GM19324 (cell line): ENCODE data around the gene SLC38A9.
"Not testable (repeated sequence)": the region's sequence is repeated elsewhere in the genome, so short reads cannot be mapped to it uniquely, and the experiment has no call there.

Experiments used
- ATAC-seq: cut with Tn5 transposase; IDR thresholded peaks from one replicate; pipeline ENCODE4 v1.9.1; 2021; ENCODE audit warnings: mild to moderate bottlenecking, moderate library complexity; ENCODE audit not compliant: unreplicated experiment, low FRiP score

SLC38A9 gene, protein sequence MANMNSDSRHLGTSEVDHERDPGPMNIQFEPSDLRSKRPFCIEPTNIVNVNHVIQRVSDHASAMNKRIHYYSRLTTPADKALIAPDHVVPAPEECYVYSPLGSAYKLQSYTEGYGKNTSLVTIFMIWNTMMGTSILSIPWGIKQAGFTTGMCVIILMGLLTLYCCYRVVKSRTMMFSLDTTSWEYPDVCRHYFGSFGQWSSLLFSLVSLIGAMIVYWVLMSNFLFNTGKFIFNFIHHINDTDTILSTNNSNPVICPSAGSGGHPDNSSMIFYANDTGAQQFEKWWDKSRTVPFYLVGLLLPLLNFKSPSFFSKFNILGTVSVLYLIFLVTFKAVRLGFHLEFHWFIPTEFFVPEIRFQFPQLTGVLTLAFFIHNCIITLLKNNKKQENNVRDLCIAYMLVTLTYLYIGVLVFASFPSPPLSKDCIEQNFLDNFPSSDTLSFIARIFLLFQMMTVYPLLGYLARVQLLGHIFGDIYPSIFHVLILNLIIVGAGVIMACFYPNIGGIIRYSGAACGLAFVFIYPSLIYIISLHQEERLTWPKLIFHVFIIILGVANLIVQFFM

DNA sequence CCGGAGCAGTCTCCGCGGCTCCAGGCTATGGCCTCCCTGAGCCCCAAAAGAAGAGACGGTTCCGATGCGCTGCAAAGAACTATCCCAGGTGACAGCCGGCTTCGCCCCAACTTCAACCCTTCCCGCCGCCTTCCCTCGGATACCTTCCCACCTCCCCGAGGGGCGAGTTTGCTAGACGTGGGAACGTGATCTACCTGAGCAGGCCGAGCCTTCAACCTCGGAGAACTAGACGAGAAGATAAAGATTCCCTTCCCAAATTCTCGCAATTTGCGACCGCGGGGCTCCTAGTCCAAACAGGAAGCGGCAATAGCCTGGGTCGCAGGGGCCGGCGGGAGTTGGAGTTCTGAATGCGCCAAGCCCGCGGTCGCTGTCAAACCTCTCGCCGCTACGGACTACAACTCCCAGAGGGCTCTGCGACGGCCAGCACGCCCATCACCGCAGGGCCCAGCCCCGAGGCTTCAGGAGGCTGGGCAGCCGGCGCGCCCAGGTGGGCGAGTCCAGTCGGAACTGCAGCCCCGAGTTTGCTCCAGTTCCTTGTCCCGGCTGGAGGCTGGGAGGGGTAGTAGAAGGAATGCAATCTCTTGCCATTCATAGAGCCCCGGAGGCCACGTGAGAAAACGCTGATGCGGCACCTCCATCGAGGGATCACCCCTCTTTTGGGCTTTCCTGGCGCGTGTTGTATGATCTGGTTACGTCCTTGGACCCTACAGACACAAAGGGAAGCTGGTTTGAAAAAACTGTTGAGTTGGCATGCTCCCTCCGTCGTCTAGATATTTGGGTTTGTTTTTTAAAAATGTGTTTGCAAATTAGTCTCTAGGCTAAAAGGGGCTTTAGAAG, at the start of gene SLC38A9:
Gene SLC38A9, minus strand, starts transcription at position 302 of the 837 bp plus-strand sequence. CDS start 14,366 bp downstream, outside the sequence.
- ATAC-seq, result peak; percentile 99

DNA sequence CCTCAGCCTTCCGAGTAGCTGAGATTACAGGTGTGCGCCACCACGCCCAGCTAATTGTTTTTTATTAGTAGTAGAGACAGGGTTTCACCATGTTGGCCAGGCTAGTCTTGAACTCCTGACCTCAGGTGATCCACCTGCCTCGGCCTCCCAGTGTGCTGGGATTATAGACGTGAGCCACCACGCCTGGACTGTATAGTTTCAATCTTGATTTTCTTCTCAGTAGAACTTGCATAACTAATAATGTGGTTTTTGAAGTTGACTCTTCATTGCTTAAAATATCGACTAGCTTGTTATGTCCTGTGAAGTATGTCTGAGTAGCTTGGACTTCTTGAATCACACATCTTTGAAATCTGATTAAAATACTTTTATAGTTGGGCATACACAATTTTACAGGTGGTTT, 49.6 kb upstream of the SLC38A9 start:
- ATAC-seq, result not testable (repeated sequence)

DNA sequence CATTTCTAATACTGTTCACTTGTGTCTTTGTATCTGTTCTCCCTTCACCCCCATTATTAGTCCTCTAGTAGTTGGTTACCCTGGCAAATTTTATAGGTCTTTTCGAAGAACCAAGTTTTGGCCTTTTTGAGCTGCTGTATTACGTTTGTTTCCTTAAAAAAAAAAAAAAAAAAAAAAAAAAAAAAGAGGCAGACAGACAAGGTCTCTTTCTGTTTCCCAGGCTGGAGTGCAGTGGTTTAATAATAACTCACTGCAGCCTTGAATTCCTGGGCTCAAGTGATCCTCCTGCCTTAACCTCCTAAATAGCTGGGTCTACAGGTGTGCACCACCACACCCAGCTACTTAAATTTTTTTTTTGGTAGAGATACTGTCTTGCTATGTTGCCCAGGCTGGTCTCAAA, 46.6 kb upstream of the SLC38A9 start:
- no peak for ATAC-seq

DNA sequence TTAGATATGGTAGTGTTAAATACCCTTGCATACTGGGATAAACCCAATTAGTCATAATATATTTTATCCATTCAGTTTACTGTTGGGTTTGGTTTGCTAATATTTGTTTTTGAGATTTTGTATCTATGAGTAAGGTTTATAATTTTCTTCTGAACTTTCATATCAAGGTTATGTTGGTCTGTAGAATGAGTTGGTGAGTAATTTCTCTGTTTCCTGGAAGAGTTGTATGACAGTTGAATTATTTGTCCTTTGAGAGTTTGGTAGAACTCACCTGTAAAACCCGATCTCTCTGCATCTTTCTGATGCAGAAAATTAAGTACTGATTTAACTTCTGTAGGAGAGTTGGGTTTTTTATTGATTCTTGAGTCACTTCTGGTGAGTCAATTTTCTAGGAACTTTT, 46.1 kb upstream of the SLC38A9 start:
- no peak for ATAC-seq

DNA sequence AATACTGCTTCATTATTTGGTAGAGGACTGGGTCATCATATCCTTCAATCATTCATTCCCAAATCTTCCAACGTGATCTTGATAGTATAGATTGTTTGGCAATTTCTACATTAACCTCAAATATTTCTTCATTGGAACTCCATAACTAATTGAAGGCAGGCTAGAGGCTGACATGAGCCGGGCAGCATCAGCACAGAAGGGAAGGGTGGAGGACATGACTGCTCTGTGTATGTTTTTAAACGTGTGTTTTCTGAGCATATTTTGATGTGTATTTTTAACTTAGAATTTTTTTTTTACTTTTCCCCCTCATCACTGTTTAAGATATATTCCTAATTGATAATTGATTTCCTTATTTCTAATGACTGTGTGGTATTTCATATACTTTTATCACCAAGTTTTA, 38.4 kb upstream of the SLC38A9 start:
- no peak for ATAC-seq

DNA sequence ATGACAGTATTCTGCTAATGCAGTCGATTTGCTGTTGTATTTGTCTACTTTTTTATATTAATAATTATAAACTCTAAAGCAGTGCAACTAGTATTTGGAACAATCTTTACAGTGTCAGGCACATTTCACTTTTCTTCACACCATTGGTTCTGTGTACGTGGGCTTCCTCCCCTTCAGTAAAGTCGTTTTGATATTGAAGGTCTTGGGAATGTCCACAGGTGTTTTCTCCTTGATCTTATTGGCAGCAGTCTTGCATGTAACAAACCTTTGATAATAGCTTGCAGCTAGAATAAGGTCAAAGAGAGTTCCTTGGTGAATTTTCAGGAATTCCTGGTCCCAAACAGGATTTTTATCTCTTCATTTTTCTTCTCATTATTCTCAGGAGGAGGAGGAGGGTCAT, 37.9 kb upstream of the SLC38A9 start:
- no peak for ATAC-seq

DNA sequence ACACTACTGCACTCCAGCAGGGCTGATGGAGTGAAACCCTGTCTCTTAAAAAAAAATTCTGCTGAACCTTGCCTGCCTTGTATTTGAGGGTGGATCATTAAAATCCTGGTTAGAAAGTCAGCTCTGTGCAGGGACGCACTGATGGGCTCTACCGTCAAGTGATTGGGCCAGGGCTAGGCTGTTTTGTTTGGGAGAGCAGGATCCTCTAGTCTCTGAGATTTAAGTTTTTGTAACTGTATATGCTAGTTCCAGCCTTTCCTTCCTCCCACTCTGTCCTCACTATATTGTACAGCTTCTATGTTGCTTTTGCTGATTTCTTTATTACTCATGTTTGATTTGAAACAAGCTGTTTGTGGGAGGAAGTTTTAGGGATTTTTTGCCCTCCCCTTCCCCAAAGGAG, 37.3 kb upstream of the SLC38A9 start:
- ATAC-seq, result no peak

DNA sequence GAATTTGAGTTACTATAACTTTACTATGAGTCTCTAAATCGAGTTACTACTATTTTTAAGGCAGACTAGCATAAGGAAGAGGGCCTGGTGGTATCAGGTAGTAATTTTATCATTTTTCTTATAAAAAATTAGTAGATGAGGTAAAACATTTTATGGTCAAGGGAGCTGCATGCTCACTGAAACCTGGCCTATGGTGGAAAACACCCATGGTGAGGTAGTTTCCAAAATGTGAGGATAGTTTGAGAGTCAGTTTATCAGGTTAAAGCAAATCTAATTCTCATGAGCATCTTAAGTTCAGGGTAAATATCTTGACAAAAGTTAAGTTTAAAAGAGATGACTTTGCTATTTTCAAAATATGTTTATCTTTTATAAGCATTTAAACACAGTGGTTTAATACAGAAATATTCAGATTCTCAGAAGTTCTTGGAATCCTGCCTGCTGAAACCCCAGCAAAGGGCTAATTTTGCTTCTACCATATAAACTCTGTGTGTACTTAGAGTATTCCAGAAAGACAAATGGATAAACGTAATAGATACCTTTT, 35.7 kb upstream of the SLC38A9 start:
- no peak for ATAC-seq

DNA sequence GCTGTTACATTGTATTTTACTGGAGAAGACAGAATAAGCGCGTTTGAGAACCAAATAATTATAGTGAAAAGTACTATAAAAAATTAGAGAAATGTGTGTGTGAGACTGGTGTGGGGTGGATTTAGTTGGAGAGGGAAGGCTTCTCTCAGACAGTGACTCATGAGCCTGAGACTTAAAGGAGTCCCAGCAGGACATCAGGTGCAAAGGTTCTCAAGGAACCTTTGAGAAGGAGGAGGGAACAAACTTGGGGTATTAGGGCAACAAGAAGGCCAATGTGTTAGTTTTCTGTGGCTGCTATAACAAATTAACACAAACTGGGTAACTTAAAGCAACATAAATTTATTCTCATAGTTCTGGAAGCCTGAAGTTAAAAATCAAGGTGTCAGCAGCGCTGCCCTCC, 30.7 kb upstream of the SLC38A9 start:
- no peak for ATAC-seq

DNA sequence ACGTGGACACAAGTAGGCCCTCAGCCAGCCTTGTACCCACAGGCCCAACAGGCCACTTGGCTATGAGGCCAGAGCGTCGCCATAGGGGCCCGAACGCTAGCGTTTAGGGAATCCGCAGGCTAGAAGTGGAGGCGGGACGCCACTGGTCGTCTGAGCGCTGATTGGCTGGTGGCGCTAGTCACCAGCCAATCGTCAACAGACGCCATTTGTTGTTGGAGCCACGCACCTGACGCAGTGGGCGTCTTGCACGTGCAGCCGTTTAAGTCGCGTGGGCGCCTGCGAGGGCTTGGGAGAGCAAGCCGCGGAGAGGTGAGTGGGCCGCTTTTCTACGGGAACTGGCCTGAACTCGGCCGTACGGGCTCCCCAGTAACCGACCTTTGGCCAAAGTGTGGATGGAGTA, 25.7 kb upstream of the SLC38A9 start, which contains the start of gene DDX4:
Gene DDX4, plus strand, starts transcription at position 269 of the 400 bp plus-strand sequence. CDS start 903 bp downstream, outside the sequence.
- no peak for ATAC-seq

DNA sequence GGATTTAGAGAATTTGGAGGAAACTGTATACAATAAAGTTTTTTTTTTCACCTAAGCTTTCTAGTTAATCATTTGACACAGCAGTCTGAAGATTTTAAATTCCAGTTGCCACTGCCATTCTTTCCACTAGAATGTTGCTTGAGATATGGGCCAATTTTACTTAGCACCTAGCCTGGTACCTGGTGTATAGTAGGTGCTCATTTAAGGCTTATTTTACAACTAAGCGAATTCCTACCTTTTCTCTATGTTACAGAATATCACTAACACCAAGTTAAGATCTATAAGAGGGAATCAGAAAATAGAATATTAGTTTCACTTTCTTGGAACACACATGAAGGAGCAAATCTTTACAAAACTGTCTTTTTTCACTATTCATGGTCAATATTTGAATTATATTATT, 22.5 kb upstream of the SLC38A9 start:
- ATAC-seq, result no peak

DNA sequence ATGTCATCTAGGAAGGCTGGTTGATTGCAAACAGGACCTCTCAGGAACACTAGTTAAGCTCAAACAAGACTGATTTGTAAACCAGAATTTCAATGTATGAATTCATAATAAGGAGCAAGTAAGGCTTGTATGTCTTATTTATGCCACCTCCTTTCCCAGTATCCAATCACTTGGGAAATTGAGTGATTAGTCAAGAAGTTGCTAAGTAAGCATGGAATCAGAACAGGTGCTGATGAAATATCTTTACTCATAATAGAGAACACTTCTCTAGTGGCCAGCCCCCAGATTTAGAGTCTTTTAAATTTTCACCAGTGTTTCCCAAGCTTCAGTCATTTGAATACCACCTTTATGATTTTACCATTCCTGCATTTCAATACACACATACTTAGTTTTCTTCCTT, 20.5 kb upstream of the SLC38A9 start:
- no peak for ATAC-seq

DNA sequence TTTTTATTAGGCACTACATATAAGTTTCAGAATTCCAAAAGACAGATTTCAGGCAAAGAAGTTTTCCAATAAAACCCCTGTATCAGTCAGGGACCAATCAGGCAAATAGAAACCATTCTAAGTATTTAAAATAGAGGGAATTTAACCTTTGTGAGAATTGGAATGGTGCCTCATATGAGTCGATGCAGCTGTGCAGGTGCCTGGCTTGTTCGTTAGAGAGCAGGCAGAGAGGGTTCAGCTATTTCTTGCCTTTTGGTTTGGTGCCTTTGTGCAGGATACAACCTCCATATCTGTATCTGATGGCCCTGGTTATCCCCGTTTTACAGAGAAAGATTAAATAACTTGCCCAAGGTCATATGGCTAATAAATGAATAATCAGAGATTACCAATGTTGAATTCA, 19.7 kb upstream of the SLC38A9 start:
- ATAC-seq, result no peak

DNA sequence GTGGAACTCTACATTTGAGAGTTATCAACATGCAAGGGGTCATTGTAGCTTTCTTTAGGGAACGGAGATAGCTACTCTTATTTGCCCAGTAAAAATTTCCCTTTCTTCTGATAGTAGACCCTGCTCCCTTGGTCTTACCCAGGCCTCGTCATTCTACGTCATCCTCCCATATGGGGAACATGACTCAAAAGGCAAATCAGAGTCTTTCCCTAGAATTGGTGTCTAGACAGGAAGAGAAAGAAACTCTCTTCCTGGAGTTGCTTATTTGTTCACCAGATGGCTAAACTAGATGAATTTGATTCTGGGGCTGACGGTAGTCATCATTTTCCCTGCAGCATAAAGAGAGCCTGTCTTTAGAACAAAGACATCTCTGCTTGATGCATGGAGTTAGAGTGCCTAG, 12.2 kb upstream of the SLC38A9 start:
- no peak for ATAC-seq

DNA sequence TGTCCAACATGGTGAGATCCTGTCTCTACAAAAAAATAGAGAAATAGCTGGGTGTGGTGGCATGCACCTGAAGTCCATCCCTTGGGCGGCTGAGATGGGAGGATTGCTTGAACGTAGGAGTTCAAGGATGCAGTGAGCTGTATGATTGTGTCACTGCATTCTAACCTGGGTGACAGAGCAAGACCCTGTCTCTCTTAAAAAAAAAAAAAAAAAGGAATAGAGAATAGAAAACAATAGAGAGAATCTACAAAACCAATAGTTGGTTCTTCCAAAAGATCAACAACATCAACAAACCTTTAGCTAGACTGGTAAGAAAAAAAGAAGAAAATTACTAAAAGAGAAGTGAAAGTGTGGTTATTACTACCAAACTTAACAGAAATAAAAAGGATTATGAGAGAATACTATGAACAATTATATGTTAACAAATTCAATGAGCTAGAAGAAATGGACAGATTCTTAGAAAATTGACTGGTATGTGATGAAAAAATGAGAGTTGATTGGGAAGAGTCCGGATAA, 8.1 kb upstream of the SLC38A9 start:
- no peak for ATAC-seq

DNA sequence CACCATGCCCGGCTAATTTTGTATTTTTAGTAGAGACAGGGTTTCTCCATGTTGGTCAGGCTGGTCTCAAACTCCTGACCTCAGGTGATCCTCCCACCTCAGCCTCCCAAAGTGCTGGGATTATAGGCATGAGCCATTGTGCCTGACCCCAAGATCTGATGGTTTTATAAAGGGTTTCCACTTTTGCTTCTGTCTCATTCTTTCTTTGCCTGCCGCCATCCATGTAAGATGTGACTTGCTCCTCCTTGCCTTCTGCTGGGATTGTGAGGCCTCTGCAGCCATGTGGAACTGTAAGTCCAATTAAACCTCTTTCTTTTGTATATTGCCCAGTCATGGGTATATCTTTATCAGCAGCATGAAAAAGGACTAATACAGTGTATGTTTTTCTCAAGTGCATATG, 6.9 kb upstream of the SLC38A9 start:
- not testable (repeated sequence) for ATAC-seq

DNA sequence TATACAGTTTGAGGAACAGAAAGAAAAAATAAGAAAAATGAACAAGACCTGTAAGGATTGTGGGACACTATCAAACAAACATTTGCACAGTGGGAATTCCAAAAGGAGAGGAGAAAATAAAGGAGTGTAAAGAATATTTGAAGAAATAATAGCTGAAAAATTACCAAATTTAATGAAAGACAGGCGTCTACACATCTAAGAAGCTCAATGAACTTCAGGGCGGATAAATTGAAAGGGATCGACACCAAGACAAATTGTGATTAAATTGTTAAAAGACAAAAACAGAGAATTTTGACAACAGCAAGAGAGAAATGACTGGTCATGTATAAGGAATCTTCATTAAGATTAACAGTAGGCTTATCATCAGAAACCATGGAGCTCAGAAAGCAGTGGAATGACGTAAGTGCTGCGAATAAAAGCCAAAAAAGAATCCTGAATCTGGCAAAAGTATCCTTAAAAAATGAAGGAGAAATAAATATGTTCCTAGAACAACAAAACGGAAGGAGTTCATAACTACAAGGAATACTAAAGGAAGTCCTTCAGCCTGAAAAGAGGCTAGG, 3.5 kb upstream of the SLC38A9 start:
- no peak for ATAC-seq

DNA sequence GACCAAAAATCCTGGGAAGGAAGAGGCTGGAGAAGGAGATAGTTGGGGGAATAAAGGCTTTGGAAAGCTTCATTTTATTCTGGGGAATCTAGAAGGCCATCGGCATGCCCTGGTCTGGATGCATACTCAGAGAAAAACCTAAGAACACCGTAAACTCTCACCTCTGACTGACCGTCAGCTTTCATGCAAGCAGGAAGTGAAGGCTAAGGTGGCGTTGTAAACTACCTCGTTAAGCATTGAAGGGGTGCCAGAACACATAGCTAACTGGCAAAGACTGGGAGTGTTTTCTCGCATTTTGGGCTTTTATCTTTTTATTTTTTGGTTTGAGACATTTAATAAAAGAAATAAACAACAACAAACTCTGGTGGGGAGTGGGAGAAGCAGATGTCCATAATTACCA, 2.6 kb upstream of the SLC38A9 start:
- no peak for ATAC-seq

DNA sequence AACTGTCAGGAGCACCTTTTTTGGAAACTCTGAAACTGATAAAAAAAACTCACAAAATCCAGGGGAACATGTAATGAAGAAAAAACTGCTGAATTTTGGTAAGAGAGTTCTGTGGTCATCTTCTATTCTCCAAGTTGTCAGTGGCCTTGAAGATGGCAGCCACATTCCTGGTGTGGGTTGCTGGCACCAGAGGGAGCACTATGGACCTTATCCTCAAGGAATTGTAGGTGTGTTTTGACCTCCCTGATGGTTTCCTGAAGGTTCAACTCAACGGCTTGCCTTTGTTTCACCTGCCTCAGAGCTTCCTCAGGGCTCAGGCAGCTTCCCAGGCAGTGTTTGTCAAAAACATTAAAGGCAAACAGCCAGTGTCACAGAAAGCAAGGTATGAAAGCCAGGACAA, 2.2 kb upstream of the SLC38A9 start:
- no peak for ATAC-seq

DNA sequence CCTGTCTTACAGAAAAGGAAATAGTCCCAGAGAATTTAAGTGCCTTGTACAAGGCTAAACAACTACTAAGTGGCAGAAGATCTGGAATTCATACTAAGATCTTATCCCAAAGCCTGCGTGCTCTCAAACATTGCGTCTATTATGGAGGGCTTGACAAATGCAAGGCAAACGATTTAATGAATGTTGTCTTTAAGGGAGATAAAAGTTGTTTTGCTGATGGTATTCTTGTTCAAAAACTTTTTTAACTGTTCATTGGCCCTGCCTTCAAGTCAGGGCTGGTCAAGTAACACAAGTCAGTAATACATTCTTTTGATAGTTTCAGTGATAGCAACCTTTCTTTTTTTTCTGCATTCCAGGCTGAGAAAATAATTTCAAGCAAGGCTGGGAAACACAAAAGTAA, 1.7 kb upstream of the SLC38A9 start:
- no peak for ATAC-seq
